Hypothalamus (tissue), 51 donors: ENCODE data around the gene TOM1L2.

Experiments
- DNase-seq, 51 donors: peaks; one replicate each; lab custom pipeline; 2025; lab: John Stamatoyannopoulos, UW

TOM1L2 gene

DNA sequence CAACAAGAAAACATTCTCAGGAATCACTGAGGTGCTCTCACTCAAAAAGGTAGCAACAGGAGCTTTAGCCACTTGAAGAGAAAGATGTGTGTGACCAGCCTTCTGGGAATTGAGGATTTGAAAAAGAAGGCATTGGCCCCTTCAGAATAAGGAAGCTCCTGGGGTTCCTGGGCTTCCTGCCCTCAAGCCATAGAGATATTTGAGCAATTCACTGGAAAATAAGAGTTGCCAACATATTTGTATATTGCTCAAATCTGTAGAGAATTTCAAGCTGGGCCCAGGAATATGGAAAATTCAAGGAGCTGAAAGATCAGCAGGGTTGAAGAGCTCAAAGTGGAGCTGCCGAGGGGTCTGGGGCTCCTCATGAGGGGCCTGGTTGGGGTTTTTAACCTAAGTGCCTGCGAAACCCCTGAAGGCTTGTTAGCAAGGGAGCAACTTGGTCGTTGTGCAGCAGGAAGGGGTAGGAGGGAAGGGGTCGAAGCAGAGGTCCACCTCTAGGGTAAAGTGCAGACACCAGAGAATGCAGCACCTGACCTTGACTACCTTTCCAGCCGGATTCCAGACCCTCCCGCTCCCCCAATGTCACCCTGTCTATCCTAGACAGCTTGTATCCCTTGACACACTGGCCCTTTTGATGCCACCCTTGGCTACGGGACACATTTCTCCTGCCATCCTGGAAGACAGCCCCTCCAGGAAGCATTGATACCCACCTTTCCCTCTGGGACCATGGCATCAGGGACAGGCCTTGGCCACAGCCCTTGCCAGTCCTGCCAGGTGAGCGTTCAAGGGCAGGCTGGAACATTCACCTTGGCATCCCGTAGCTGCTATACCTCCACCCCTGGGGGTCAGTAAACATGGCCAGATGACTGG is 67.8 kb downstream of the TOM1L2 start:
- no peak for DNase-seq

DNA sequence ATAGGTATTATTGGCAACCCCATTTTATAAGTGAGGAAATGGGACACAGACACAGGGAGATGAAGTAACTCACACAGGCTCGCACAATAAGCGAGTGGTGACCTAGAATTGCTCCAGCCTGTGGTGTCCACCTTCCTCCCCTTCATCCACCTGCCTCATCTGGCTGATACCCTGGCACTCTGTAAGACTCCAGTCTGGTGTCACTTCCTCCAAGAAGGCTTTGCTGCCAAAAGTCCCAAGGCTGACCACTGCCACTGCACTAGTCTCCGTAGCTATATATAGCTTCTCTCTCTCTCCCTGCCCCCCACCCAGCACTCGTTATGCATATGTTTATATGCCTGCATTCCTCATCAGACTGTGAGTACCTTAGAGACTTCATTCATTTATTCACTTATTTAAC is 69.3 kb downstream of the TOM1L2 start:
- no peak for DNase-seq

DNA sequence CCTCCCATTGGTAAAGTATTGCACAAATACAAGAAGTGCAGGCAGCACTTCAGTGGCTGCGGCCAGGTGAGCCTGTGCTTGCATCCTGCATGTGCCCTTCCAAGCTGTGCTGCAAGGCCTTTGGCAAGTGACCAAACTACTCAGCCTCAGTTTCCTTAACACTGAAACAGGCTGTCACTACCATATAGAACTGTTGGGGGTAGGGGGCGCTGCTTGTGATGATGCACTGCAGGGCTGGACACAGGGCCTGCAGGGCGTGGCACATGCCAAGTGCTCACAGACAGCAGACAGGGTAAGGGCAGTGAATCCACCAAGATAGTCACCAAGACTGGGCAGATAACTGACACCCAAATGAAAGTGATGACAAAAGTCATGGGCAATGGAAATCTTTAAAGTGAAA is 69.8 kb downstream of the TOM1L2 start:
- DNase-seq = no peak

DNA sequence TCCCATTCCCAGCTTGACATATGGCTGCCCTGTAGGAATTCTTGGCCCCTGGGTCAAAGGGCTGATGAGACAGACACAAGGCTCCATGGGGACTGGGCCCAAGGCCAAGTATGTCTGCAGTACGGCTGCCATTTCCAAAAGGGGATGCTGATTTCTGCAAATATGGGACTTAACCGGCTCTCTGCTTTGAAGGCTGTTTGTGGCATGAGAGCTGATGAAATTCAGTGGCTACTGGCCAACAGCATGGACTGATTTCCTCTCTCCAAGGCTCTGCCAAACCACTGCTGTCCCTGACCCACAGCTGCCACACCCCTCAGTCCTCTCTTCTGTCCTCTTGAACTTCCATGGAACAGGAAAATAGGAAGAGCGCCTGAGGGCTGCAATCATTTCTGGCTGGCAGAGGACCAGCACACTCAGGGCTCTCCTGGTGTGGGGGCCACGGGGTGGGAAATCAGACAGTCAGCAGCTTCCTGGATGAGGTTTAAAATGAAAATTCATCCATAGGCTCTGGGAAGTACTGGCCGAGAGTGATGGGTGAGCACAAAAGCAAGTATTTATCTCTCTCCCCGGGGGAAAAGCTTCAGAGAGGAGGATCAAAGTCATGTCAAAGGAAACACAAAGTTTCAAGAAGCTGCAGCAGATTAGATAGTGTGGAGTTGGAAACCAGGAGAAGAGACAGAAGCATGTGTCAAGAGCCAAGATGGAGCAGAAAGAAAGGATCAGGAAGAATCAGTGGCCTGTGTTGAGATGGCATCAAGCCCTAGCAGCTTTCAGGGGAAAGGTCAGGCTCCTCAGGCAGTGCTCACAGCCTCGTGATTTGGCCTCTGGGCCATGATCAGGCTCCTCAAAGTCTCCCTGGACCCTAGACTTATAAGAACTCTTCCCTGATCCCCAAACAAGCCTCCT is 71.3 kb downstream of the TOM1L2 start:
- peak in 16 of 51 donors; percentile 22 to 60 (median 36) for DNase-seq

DNA sequence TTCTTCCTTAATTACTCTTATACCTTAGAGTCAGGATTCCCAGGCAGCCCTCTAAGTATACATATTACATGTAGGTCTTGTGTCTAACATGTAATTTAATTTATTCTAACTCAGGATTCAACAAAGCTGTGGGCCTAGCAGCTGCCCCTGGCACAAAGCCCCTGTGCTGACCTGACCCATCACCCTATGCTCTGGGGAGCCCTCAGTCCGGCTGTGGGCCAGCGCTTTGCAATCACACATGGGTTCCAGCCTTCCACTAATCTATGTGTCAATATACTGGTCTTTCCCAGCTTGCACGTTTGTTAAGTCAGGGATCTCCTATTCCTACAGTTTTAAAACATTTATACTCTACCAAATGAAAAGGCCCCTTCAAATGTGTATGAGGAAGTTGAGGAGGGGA is 72.7 kb downstream of the TOM1L2 start:
- DNase-seq = no peak

DNA sequence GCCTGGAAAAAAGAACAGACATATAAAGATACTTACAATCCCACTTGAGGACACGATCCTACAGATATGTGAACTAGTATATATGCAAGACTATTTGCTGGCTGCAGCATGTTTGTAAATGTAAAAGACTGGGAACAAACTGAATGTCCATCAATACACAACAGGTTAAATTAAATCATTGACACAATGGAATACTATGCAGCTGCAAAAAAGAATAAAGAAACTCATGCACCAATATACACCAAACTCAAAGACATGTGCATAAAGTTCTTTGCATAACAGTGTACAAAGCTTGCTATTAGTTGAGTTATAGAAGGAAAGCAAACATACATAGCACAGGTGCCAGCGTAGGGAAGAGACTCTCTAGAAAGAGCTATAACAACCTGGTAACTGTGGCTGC is 73.5 kb downstream of the TOM1L2 start:
- no peak for DNase-seq

DNA sequence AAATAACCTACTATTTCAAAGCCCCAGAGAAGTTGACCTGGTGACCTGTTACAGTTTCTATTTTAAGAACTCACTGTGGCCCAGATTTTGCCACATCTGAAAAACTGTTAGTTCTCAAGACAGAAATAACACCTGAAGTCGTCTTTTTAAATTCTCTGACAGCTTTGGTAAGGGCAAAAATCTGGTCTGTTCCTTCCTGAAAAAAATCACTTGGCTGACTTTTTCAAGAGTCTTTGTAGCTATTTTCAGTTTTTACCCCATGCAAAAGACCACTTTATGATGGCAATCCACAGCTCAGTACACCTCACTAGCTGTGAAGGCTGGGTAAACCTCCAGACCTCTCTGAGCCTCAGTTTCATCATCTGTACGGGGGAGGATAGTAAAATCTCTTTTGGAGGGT is 74.8 kb downstream of the TOM1L2 start:
- no peak for DNase-seq

DNA sequence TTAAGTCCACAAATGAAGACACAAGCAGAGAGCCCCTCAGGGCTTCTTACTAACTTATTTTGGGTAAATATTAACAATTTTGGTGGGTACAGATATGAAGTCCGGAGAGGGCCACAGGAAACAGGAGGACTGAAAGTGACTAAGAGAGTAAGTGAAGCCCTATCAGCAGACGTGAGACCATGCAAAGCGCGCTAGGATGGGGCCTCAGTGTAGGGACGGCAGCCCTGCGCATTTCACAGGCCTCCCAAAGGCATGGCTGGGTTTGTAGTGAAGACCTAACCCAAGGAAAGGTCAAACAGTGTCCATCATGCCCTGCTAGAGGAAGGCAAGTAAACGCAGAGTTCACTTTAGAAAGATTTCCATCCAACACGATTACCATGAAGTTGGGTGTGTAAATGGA is 75.5 kb downstream of the TOM1L2 start:
- DNase-seq = no peak

DNA sequence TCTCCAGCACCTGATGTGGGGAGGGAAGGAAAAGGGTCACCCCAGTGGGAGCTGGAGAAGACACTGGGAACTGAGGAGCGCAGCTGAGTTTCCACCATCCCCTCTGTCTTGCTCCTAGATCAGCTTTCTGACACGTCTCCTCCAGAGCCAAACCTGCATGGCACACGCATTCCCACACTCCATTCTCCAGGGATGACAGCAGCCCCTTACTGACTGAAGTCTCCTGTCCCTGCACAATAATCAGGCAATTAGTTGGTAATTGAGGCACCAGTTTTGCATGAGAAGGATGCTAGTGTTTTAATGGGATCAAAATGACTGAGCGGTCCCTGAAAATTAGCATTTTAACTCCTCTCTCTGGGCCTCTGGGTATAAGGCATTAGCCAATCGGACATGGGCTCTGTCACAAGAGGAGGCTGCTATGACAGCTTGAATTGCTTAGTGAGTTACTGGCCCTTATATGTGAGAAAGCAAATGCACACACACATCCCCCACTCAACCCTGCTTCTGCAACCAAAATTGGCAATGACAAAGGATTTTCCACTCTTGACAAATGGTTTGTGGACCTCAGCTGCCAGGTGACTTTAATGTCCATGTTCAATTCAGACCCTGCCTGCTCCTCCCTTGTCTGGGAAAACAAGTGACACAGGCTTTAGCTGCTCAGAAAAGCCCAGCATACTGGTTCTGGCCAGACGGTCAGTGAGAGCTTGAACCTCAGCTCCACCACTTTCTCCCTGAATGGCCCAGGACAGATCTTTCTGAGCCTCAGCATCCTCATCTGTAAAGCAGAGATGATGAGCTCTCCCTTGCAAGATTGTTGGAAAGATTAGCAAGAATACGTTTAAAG is 78.2 kb downstream of the TOM1L2 start:
- no peak for DNase-seq

DNA sequence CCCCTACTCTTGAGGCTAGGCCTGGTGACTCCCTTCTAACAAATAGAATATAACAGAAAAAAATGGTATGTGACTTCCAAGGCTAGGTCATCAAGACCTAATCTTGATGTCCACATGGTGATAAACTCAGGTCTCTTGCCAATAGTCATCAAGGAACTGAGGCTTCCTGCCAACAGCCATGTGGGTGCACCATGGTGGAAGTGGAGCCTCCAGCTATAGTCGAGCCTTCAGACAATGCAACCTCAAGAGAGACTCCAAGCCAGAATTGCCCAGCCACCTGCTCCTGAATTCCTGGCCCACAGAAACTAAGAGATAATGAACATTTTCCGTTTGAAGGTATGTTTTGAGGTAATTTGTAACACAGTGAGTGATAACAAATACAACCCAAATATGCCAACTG is 79.5 kb downstream of the TOM1L2 start:
- DNase-seq = no peak

DNA sequence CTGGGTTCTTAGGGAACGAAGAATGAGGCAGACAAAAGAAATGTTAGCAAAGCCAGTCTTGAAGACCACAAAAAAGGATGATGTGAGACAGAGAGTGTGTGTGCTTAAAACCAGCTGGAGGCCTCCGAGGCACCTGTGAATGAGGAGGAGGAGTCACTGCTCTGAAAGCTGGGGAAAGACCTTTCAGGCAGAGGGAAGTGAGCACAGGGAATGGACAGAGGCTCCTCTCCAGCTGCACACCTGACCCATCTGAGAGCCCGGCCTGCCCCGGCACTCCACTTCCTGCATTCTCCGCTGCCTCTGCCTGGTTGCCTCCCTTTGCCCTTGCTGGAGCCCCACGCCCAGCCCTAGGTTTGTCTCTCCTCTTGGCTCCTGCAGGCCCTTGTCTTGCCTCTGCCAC is 80.2 kb downstream of the TOM1L2 start:
- DNase-seq = no peak

DNA sequence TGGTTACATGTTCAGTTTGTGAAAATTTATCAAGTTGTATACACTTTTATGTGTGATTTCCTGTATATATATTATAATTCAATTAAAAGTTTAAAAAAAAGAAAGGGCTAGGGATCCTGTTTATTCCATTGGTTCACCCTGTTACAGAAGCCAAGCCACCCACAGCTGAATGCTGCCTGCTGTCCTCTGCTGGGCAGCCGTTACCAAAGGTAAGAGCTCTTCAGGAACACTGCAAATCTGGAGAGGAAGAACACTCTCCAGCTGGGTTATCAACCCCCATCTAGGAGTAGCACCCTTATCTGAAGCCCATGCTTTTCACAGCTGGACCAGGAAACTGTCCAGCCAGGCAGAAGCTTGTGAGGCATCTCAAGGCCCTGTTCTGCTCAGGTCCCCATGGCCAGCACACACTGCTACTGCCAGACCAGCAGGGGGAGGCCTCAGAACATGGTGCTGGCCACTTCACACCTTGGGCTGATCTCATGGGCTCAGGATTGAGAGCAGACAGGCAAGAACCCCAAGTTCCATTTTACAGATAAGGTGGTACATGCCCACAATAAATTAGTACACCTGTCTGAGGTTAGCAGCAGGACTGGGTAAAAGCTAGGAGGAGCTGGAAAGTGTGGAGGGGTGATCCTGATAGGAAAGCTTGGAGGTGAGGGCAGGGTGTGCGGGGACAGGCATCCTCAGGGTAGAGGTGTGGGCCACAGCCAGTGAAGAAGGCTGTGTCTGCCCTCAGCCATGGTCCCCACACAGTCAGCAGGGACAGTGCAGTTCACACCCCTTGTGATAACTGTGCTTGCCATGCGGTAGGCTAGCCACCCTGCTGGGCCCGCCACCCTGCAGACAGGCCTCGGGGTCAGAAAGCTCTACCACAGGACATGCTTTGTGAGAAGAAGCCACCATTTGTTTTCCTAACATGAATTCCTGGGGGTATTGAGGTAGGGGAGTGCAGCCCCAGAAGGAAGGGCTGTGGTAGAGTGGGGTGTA is 81.1 kb downstream of the TOM1L2 start:
- DNase-seq = peak in 7 of 51 donors; percentile 12 to 45 (median 23)

DNA sequence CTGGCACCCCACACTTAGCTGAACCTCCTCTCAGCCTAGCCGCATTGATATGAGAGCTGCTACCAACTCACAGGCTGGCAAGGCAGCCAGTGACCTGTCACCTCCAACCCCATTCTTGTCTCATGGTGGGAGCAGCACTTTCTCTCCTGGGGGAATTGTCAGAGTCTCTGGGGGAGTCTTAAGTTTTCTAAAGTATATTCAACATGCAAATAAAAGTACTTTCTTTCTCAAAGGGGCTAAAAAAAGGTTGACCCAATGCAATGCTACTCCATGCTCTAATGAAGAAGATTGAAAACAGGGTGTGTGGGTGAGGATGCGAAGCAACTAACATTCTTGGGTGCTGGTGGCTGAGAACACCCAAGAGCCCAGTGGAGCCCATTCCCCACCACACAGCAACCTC is 82.3 kb downstream of the TOM1L2 start:
- no peak for DNase-seq

DNA sequence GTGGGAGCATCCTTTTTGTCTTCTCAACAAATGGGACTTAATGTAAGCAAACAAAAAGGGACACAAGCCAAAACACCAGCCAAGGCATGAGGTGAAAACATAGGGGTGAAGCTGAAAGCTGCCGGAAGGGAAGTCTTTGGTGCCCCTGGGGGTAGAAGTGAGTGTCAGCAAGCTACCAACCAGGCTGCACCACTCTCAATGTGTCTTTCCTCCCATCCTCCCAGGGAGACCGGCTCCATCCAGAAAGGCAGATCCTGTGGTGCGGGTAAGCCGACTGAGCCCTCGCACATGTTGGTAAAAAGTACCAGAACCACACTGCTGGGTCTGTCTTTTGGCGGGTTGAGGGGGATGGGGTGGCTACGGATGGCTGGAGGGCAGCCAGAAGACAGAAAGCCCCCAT is 83.4 kb downstream of the TOM1L2 start:
- no peak for DNase-seq

DNA sequence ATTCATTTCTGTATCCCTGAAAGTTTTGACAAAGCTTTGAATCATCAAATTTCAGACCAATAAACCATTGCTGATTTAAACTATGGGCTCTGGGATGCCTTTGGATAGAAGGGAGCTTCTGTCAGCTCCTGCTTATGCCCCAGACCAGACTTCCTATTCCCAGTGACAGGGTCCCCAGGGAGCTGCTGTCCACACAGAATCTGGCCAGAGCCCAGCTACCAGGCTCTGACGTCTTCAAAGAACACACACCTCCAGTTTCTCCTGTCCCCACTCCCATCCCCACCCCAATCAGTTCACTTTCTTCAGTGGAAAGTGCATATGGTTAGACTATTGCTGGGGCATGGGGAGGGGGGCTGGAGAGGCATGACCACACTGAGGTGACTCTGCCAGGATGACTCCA is 83.8 kb downstream of the TOM1L2 start:
- no peak for DNase-seq

DNA sequence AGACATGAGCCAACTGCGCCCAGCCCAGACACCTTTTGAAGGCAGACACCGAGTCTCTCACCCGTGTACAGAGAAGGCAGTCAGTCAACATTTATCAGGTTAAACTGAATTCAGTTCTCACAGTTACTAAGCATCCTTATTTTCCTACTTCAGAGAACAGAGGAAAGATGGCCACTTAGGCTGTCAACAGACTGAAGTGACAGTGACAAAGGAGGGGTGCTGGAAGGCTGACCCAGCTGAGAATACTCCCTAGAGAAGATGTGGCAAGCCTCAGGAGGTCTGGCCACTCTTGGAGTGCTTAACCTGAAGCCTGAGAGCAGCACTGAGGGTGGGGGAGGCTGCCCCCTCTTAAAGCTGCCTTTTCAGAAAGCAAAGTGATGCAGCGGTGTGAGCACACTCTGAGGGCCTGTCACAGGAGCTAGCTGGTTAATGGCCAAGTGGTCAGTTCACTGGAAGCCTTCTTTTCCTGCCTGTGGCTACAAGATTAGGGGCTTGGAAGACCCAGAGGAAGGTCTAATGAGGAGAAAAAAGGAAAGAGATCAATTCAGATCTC is 84.4 kb downstream of the TOM1L2 start:
- no peak for DNase-seq

DNA sequence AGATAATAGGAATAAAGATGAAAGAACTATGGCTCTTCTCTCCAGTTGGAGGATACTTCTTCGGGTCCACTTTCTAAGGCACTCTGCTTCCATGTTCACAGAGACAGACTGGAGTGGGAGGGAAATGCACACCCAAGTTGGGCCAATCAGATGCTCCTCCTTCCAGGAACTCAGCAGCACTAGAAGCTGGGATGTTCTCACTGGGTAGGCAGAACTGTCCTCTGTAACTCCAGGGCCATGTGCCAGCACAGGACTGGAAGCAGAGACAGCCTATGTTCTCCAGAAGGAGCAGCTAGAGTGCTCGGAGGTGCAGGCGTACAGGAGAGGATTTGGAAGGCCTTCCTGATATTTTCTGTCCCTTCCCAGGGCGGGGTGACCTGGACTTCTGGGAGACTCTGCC is 85.5 kb downstream of the TOM1L2 start:
- no peak for DNase-seq

DNA sequence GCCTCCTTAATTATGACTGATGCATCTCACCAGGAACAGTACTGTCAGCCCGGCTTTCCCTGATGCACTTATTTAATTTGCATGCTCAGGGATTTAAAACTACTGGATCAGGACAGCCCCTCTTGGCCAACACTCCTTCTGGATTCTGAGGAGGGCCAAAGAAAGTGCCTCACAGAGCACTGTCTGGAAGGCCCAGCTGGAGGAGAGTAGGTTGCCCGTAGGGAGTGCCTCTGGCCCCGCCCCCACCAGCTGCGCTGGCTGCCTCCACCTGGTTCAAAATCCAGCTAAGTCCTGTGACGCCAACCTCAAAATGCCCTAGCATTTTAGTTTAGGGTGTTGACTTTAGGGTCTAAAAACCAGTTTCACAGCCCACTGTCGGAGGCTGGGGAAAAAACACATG is 86.0 kb downstream of the TOM1L2 start:
- no peak for DNase-seq
